HG03280 (cell line): ENCODE measurements around the gene IQSEC3.

Experiments used
- ATAC-seq: cut with Tn5 transposase; IDR thresholded peaks from one replicate; pipeline ENCODE4 v1.9.1; 2021; ENCODE audit warnings: mild to moderate bottlenecking, moderate library complexity; ENCODE audit not compliant: unreplicated experiment

The IQSEC3 gene

GRCh38 chr12:162467-163307 lies 96.1 kb downstream of the IQSEC3 start:
- no peak for ATAC-seq

DNA sequence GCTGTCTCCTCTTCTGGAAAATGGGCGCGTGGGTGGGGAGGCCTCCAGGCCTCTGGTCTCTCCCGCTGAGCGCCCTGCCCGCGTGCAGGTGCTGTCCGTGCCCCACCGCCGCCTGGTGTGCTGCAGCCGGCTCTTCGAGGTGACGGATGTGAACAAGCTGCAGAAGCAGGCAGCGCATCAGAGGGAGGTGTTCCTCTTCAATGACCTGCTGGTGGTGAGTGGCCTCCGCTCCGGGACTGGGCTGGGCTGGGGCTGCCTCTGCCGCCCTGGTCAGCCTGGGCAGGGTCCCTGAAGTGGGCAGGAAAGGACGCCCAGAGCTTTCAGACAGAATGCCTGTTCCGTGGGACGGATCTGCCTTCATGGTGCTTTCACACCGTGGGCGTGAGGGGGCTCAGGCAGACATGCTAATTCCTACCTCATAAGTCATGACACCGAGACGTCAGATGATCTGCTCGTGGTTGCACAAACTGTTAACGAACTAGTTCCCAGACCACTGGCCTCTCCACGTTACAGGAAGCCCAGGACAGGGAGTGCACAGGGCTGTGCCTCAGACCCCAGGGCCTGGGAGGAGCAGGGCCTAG lies 96.9 kb downstream of the IQSEC3 start:
- ATAC-seq: no peak

DNA sequence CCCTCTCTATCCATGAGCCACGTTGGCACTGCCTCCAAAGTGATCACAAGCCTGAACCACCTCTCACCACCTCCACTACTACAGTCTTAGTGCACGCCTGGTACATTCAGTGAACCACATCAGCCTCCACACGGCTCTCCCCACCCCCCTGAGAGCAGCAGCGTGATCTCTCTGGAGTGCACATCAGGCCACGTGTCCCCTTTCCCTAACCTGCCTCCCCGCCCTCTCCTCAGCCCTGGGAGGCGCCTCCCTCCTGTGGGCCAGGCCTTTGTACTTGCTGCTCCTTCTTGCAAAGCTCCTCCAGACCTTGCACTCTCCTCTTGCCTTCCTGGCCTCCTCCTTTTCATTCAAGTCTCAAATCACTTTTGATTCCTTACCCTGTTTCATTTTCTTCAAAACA lies 97.6 kb downstream of the IQSEC3 start:
- no peak for ATAC-seq

DNA sequence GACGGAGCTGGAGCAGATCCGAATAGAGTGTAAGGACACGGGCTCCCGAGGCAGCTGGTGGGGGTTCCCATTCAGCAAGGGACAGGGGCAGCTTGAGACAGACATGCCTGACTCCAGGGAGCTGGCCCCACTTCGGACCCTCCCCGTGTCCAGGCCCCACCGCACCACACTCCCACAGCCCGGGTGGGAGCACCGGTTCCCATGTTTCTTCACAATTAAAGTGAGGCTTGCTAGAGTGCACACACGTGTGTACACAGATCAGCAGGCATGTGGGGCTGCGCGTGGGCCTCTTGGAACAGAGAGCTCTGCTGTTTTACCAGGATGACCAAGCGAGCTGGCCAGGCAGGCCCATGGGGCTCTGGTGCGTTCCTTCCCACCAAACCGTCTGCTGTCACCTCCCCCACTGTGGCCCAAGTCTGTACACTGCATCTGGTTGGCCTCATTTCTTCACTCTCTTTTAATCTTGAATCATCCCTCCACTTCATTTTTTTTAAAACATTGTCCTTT lies 99.3 kb downstream of the IQSEC3 start:
- ATAC-seq: no peak

GRCh38 chr12:166425-167075 lies 100.0 kb downstream of the IQSEC3 start:
- ATAC-seq: no peak

GRCh38 chr12:167959-168600 lies 101.5 kb downstream of the IQSEC3 start:
- no peak for ATAC-seq

- ATAC-seq: no peak
Observed at GRCh38 chr12:168763-169525, 102.4 kb downstream of the IQSEC3 start.

GRCh38 chr12:169528-170370 lies 103.2 kb downstream of the IQSEC3 start:
- ATAC-seq: no peak

- ATAC-seq: no peak
Observed at GRCh38 chr12:170371-171225, 104.0 kb downstream of the IQSEC3 start.

DNA sequence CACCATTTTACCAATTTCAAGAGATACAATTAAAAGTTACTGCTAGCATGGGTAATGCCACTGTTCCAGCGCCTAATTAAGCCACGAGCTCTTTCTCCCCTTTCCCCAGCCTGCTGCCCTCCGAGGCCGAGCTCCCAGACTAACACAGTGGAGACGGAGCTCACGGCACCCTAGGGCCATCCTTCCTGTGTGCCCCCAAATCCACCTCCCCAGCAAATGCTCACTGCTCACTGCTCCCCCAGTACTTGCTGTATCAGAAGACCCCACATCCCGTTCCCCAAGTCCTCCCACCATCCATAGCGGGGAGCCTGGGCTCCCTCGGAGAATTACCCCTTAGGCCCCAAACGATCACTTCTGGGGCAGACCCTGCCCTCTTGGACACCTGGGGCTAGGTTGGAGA lies 104.7 kb downstream of the IQSEC3 start:
- no peak for ATAC-seq

- no peak for ATAC-seq
Observed at GRCh38 chr12:171743-172676, 105.4 kb downstream of the IQSEC3 start.

DNA sequence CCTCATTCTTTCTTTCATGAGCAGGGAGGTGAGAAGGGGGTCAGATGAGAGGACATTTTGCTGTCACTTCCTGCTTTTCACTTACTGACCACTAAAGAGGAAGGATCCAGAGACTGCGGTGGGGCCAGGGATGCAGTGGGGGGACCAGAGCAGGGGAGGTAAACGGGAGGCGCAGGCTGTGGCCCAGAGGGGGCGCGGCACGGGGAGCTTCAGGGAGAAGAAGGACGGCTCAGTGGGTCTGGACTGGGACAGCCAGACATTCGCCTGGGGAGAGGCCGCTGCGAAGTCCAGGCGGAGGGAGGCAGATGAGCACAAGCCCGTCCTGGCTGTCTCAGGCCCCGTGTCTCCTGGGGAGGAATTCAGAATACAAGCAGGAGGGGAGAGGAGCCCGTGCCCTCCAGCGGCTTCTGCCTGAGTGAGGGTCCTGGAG lies 106.2 kb downstream of the IQSEC3 start:
- ATAC-seq: no peak

DNA sequence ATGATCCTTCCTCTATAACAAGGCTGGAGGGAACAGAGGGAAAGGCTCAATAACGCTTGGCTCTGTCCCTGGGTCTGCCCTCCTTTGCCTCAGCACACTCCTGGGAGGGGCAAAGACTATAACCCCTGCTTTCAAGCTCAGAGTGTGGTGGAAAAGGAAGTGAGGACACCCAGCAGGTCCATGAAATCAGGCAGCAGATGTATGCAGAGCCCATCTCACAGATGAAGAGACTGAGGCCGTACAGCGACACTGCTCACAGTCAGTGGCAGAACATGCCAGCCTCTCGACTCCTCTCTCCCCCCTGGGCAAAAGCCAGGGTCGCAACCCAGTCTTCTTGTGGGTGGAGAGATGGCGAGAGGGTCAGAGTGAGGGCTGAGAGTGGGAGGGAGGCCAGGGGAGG lies 107.6 kb downstream of the IQSEC3 start:
- ATAC-seq: no peak

GRCh38 chr12:174596-174995 lies 108.0 kb downstream of the IQSEC3 start:
- no peak for ATAC-seq

GRCh38 chr12:175250-175649 lies 108.7 kb downstream of the IQSEC3 start:
- ATAC-seq: no peak

- ATAC-seq: no peak
Observed at GRCh38 chr12:175759-176158, 109.2 kb downstream of the IQSEC3 start.

DNA sequence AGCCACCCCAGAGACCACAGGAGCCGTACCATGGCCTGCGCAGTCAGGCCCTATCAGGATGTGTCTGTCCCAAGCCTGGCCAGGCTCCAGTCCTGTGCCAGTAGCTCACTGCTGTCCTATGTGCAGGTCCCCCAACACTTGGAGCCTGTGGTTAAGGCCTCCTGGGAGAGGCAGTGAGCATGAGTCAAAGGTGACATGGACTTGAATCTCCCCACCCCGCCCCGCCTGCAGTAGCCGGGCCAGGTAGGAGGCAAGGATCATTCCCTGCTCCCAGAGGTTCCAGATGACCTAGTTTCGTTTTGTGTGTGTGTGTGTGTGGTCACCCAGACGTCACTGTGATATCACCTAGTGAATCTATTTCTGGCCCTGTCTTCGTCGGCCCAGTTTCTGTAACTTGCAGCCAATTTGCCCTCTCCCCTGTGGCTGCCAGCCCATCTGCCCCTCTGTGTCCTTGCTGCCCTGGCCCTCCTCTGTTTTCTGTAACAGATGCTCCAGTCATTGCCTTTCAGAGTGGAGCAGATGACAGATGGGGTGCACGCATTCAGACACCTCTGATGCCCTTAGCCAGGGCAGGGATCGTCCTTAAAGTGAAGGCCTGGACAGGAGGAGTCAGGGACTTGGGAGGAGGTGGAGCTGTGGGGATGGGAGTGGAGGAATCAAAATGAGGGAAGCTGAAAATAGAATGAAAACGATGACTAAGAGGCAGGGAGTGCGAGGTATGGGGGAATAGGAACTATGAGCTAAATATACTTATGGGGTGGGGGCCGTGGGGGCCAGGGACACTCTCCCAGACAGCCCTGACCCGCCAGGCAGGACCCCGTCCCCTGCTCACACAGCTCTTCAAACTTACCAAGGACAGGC lies 110.0 kb downstream of the IQSEC3 start:
- no peak for ATAC-seq
